ENCODE data around the gene ATP13A4.

DNA sequence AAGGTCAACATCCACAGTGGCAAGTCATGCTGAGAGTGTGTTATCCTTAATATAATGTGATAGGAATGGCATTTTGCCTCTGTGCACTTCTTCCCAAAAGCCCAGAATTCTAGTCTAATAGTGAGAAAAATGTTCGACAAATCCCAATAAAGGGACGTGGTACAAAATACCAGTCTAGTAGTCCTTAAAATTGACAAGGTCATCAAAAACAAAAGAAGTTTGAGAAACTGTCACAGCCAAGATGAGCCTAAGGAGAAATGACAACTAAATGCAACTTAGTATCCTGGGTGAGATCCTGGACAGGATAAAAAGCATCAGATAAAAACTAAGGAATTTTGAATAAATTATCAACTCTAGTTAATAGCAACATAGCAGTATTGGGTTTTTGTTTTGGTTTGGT lies 14.4 kb upstream of the ATP13A4 start:
- TF ChIP-seq, protein P1, sequence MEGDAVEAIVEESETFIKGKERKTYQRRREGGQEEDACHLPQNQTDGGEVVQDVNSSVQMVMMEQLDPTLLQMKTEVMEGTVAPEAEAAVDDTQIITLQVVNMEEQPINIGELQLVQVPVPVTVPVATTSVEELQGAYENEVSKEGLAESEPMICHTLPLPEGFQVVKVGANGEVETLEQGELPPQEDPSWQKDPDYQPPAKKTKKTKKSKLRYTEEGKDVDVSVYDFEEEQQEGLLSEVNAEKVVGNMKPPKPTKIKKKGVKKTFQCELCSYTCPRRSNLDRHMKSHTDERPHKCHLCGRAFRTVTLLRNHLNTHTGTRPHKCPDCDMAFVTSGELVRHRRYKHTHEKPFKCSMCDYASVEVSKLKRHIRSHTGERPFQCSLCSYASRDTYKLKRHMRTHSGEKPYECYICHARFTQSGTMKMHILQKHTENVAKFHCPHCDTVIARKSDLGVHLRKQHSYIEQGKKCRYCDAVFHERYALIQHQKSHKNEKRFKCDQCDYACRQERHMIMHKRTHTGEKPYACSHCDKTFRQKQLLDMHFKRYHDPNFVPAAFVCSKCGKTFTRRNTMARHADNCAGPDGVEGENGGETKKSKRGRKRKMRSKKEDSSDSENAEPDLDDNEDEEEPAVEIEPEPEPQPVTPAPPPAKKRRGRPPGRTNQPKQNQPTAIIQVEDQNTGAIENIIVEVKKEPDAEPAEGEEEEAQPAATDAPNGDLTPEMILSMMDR (IDR thresholded peaks at IDR 0.05) = no peak
- TF ChIP-seq EP300 (IDR thresholded peaks at IDR 0.05) = no peak
